ENCODE measurements around the gene SUN5.

DNA sequence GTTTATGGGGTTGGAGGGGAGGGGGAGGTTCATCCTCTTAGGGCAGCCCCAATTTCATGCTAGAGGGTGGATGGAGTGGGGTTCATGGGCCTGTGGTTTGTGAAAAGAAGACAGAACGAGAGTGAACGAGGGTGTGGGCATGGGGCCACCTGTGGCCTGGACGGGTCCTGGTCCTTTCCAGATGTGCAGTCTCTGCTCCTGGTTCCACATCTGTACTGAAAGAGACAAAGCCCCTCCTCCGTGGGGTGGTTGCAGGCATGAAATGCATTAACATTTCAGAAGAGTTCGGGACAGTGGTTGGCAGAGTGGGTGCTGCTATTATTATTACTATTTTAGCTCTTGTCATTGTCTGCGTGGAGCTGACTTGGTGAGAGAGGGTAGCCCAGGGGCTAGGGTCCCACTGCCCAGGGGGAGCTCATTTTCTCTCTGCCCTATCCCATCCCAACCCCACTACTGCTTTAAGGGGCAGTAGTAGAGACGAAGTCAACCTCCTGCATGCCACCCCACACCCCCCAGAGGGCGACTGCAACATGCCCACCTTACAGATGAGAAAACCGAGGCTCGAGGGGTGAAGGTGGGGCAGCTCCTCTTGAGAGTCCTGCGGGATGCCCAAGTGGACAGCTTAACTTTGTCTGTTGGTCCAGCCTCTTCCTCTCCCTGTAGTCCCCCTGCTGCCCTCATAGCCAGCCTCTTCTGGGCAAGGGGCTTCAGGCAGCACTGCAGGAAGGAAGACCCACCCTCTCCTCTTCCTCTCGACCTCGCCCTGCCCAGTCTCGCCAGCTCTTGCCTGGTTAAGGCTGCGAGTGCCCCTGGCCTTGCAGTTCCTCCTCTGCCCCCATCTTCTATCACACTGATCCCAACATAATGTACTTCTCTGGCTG lies 11.7 kb upstream of the SUN5 start:
- TF ChIP-seq, protein P1, sequence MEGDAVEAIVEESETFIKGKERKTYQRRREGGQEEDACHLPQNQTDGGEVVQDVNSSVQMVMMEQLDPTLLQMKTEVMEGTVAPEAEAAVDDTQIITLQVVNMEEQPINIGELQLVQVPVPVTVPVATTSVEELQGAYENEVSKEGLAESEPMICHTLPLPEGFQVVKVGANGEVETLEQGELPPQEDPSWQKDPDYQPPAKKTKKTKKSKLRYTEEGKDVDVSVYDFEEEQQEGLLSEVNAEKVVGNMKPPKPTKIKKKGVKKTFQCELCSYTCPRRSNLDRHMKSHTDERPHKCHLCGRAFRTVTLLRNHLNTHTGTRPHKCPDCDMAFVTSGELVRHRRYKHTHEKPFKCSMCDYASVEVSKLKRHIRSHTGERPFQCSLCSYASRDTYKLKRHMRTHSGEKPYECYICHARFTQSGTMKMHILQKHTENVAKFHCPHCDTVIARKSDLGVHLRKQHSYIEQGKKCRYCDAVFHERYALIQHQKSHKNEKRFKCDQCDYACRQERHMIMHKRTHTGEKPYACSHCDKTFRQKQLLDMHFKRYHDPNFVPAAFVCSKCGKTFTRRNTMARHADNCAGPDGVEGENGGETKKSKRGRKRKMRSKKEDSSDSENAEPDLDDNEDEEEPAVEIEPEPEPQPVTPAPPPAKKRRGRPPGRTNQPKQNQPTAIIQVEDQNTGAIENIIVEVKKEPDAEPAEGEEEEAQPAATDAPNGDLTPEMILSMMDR (IDR thresholded peaks at IDR 0.05; ENCODE audit: low read depth, low read length, poor library complexity, severe bottlenecking): no peak
- TF ChIP-seq EZH2phosphoT487 (IDR thresholded peaks at IDR 0.05; ENCODE audit: borderline replicate concordance, low read length): no peak

Measured in DOHH2 (cell line).